Measurements from ENCODE around the gene TRERF1. TPM values are rescaled to one million over a fixed set of nuclear protein-coding genes. Genes with fewer than 3 reads are reported as not detected.

The TRERF1 gene
- total RNA-seq, 1 donor from 2014 or later, result 12.8 TPM

DNA sequence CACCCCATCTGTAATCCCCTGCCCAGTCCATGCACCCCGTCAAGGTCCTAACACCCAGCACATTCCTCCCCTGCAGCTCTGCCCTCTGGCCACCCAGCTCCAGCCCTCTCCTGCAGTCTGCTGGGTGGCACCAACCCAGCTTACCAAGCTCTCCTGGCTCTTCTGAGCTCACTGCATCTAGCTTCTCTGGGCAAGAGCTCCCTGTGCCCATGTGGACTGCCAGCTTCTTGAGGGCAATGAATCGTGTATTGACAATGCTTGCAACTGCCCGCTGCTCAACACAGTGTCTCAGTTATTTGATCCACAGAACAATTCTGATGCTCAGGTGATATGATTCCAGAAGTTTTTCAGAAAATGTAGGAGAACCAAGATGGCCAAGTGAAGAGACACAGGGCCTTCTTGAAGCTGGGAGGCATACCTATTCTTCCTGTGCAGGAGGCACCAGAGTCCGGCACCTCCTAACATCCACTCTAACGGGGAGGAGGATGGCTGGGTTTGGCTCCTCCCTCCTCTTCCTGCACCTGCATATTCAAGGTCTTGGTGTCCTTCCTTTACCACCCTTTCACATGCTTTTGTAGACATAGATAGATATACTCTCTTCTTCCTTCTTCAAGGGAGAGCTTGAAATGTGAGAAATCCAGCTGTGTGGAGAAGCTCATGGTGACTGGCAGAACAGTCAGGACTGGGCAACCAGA is 85.6 kb downstream of the TRERF1 start:
- no peak for DNase-seq
- Mint-ChIP-seq H3K36me3 (ENCODE audit: unreplicated experiment) (no peaks in the 10 kb centered on the region), H3K27me3 (ENCODE audit: unreplicated experiment) (peaks cover 2% of the 10 kb centered on the region), H3K4me1 (ENCODE audit: low read depth, unreplicated experiment) (no peaks in the 10 kb centered on the region), H3K9me3 (ENCODE audit: unreplicated experiment) (no peaks in the 10 kb centered on the region), H3K4me3 (ENCODE audit: unreplicated experiment) (no peak overlapping the region), H3K27ac (ENCODE audit: unreplicated experiment) (no peak overlapping the region)
- TF ChIP-seq, protein P1, sequence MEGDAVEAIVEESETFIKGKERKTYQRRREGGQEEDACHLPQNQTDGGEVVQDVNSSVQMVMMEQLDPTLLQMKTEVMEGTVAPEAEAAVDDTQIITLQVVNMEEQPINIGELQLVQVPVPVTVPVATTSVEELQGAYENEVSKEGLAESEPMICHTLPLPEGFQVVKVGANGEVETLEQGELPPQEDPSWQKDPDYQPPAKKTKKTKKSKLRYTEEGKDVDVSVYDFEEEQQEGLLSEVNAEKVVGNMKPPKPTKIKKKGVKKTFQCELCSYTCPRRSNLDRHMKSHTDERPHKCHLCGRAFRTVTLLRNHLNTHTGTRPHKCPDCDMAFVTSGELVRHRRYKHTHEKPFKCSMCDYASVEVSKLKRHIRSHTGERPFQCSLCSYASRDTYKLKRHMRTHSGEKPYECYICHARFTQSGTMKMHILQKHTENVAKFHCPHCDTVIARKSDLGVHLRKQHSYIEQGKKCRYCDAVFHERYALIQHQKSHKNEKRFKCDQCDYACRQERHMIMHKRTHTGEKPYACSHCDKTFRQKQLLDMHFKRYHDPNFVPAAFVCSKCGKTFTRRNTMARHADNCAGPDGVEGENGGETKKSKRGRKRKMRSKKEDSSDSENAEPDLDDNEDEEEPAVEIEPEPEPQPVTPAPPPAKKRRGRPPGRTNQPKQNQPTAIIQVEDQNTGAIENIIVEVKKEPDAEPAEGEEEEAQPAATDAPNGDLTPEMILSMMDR (IDR thresholded peaks at IDR 0.05; ENCODE audit: partially characterized antibody, unreplicated experiment), result no peak

DNA sequence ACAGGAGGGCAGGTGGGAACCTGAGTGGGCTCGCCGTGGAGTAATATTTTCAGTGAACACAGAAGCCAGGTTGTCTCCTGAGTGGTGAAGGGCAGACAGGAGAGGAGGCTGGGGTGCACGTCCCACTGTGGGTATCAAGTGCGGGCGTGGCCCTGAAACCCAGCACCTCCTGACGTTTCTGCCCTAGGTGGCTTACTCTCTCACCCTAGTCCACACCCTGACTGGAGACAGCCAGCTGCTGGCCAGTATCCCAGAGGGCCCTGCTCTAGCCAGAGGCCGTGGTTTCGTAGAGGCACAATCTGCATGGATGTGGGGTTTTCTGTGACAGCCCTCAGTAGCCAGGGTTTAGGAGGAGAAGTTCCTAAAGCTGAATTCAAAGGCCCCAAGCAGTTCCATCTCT is 86.7 kb downstream of the TRERF1 start:
- H3K36me3 Mint-ChIP-seq (ENCODE audit: unreplicated experiment), result no peaks in the 10 kb centered on the region
- no peaks in the 10 kb centered on the region for H3K9me3 Mint-ChIP-seq (ENCODE audit: unreplicated experiment)
- no peak for DNase-seq
- H3K27ac Mint-ChIP-seq (ENCODE audit: unreplicated experiment), result no peak overlapping the region
- H3K4me3 Mint-ChIP-seq (ENCODE audit: unreplicated experiment), result no peak overlapping the region
- H3K4me1 Mint-ChIP-seq (ENCODE audit: low read depth, unreplicated experiment), result no peaks in the 10 kb centered on the region
- TF ChIP-seq, protein P1 (IDR thresholded peaks at IDR 0.05; ENCODE audit: partially characterized antibody, unreplicated experiment), result no peak
- peaks cover 2% of the 10 kb centered on the region for H3K27me3 Mint-ChIP-seq (ENCODE audit: unreplicated experiment)

DNA sequence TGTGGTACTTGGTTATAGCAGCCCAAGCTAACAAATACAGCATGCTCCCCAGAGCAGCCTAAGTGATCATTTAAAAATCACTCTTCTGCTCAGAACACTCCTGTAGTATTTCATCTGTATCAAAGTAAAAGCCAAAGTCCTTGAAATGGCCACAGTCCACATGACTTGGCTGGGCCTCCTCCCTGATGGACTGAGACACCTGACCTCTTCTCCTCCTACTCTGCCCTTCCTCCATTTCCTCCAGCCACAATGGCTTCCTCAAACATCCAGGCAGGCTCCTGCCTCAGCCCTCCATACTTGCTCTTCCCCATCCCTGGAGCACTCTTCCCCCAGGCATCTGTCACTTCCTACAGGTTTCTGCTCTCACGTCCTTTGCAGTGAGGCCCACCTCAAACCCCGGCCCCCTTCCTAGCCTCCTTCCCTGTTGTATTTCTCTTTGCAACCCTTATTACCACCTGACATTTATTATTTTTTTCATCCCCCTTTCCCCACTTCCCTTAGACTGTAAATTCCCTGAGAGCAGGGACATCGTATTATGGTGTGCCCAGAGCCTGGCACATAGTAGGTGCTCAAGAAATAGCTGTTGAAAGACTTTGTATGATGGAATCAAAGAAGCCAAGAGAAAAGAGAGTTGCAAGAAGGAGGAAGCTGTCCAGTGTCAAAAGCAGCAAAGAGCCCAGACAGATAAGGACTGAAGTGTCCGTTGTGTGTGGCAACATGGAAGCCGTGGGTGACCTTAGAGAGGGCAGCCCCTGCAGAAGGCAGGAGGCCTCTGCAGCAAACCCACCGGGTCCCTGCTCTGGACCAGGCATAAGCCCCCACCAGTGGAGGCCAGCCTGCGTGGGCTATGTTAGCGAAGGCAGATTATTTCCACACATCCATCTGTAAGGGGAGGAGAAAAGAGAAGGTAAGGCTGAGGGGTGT is 87.5 kb downstream of the TRERF1 start:
- TF ChIP-seq, protein P1 (IDR thresholded peaks at IDR 0.05; ENCODE audit: partially characterized antibody, unreplicated experiment), result no peak
- Mint-ChIP-seq H3K27me3 (ENCODE audit: unreplicated experiment) (peaks cover 2% of the 10 kb centered on the region), H3K9me3 (ENCODE audit: unreplicated experiment) (no peaks in the 10 kb centered on the region), H3K36me3 (ENCODE audit: unreplicated experiment) (no peaks in the 10 kb centered on the region), H3K4me1 (ENCODE audit: low read depth, unreplicated experiment) (no peaks in the 10 kb centered on the region), H3K4me3 (ENCODE audit: unreplicated experiment) (no peak overlapping the region), H3K27ac (ENCODE audit: unreplicated experiment) (no peak overlapping the region)
- DNase-seq, result no peak

DNA sequence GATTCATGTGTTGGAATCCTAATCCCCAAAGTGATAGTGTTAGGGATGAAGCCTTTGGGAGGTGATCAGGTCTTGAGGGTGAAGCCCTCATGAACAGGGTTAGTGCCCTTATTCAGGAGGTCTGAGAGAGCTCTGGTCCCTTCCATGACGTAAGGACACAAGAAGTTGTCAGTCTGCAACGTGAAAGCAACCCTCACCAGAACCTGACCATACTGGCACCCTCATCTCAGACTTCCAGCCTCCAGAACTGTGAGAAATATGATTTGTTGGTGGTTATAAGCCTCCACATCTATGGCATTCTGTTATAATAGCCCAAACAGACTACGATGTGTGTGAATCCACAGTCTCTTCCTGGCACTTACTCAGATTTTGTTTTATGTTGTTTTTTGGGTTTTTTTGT is 90.7 kb downstream of the TRERF1 start:
- Mint-ChIP-seq H3K9me3 (ENCODE audit: unreplicated experiment) (no peaks in the 10 kb centered on the region), H3K27ac (ENCODE audit: unreplicated experiment) (no peak overlapping the region), H3K4me3 (ENCODE audit: unreplicated experiment) (no peak overlapping the region), H3K36me3 (ENCODE audit: unreplicated experiment) (peaks cover 3% of the 10 kb centered on the region), H3K4me1 (ENCODE audit: low read depth, unreplicated experiment) (no peaks in the 10 kb centered on the region), H3K27me3 (ENCODE audit: unreplicated experiment) (peaks cover 2% of the 10 kb centered on the region)
- no peak for DNase-seq
- TF ChIP-seq, protein P1 (IDR thresholded peaks at IDR 0.05; ENCODE audit: partially characterized antibody, unreplicated experiment), result no peak

DNA sequence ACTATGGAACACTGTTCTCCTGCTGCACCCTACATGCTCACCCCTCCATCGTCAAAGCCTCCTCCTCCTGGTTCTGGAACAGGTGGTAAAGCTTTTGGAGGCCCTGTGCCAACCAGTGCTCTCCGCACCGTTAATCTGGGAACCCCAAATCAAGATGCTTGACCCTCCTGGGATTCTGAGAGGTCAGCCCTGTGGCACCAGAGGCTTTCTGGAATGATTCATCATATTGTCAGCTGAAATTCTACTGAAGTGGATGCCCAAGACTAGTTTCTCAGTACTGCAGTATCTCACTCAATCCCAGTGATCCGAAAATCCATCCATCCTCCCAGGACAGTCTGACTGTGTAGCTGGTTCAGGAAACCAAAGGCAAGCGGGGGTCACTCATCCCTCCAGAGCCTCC is 92.7 kb downstream of the TRERF1 start:
- Mint-ChIP-seq H3K4me3 (ENCODE audit: unreplicated experiment) (no peak overlapping the region), H3K36me3 (ENCODE audit: unreplicated experiment) (peaks cover 5% of the 10 kb centered on the region), H3K4me1 (ENCODE audit: low read depth, unreplicated experiment) (no peaks in the 10 kb centered on the region), H3K9me3 (ENCODE audit: unreplicated experiment) (no peaks in the 10 kb centered on the region), H3K27ac (ENCODE audit: unreplicated experiment) (no peak overlapping the region), H3K27me3 (ENCODE audit: unreplicated experiment) (no peaks in the 10 kb centered on the region)
- DNase-seq, result no peak
- TF ChIP-seq, protein P1 (IDR thresholded peaks at IDR 0.05; ENCODE audit: partially characterized antibody, unreplicated experiment), result no peak
